Lower lobe of right lung (tissue), 2 donors: Measurements from ENCODE around the gene C1orf210. TPM values are rescaled to one million over a fixed set of nuclear protein-coding genes. Genes with fewer than 3 reads are reported as not detected.
A peak's percentile ranks its signal among the peaks of the same experiment; 100 is the strongest.

Experiments used
- ATAC-seq, 2 donors: fragments of 200-7000 bp; cut with Tn5 transposase; one replicate each; pipeline ENCODE4 v1.9.1; 2020 to 2022; ENCODE audit warnings: mild to moderate bottlenecking in 2 of 2, moderate library complexity in 2 of 2
- DNase-seq: peaks from one replicate; pipeline ENCODE4 v3.0.0-alpha.2; 2020
- H3K27ac ChIP-seq: fragments of 200-600 bp; one replicate; pipeline ENCODE4 v1.8.0; 2022
- H3K27me3 ChIP-seq: fragments of 200-600 bp; one replicate; pipeline ENCODE4 v1.8.0; 2022; ENCODE audit warnings: low read depth
- H3K36me3 ChIP-seq: fragments of 200-600 bp; one replicate; pipeline ENCODE4 v1.8.0; 2022; ENCODE audit warnings: mild to moderate bottlenecking
- H3K4me1 ChIP-seq: fragments of 200-600 bp; one replicate; pipeline ENCODE4 v1.8.0; 2022
- H3K4me3 ChIP-seq: fragments of 200-600 bp; one replicate; pipeline ENCODE4 v1.8.0; 2022; ENCODE audit warnings: mild to moderate bottlenecking
- H3K9me3 ChIP-seq: fragments of 200-600 bp; one replicate; pipeline ENCODE4 v1.8.0; 2022
- CTCF ChIP-seq: fragments of 200-600 bp; IDR thresholded peaks from one replicate; pipeline ENCODE4 v1.8.0; 2022; ENCODE audit warnings: antibody characterized with exemption, mild to moderate bottlenecking
- intact Hi-C: fragments of 100-400 bp; cut with DNase I; formaldehyde crosslinking; loops from one replicate; pipeline ENCODE4 v1.11.0; 2022
- total RNA-seq: library from RNA; stranded (reverse); fragmentation: NEBNext Ultra II Directional; extraction: Animal tissue kit (Norgen Biotek cat#: 25700); gene quantifications from one replicate; pipeline ENCODE4 v1.2.1, GENCODE V29; 2021
- donor health status: DM: no; HTN: yes; CAD: no; lungs with severe emphysema.

Gene C1orf210
- total RNA-seq, 1 donor from 2014 or later = 19.1 TPM

GRCh38 chr1:43305926-43306687 is 20.7 kb upstream of the C1orf210 start:
- peaks cover 52% of the 10 kb centered on the region for H3K4me1 ChIP-seq
- intact Hi-C loops = no loop called here
- peak; percentile 45 for DNase-seq
- TF ChIP-seq CTCF = no peak
- H3K36me3 ChIP-seq = peaks cover 8% of the 10 kb centered on the region
- H3K27ac ChIP-seq = peak overlapping the region; percentile 62
- peak overlapping the region; percentile 19 for H3K4me3 ChIP-seq
- no peaks in the 10 kb centered on the region for H3K27me3 ChIP-seq
- peak; percentile 41 to 54 for ATAC-seq
- no peaks in the 10 kb centered on the region for H3K9me3 ChIP-seq

GRCh38 chr1:43305461-43305860 is 20.1 kb upstream of the C1orf210 start:
- TF ChIP-seq CTCF = no peak
- Histone ChIP-seq H3K27me3 (no peaks in the 10 kb centered on the region), H3K27ac (peak overlapping the region; percentile 62), H3K4me1 (peaks cover 52% of the 10 kb centered on the region), H3K9me3 (no peaks in the 10 kb centered on the region), H3K36me3 (peaks cover 8% of the 10 kb centered on the region), H3K4me3 (peak overlapping the region; percentile 19)
- intact Hi-C loops = no loop called here
- ATAC-seq (no peak), DNase-seq (peak; percentile 11)

GRCh38 chr1:43304771-43305300 is 19.5 kb upstream of the C1orf210 start:
- DNase-seq (peak; percentile 44), ATAC-seq (no peak)
- Histone ChIP-seq H3K4me3 (peak overlapping the region; percentile 53), H3K27me3 (no peaks in the 10 kb centered on the region), H3K4me1 (peaks cover 57% of the 10 kb centered on the region), H3K36me3 (peaks cover 8% of the 10 kb centered on the region), H3K27ac (peak overlapping the region; percentile 58), H3K9me3 (no peaks in the 10 kb centered on the region)
- intact Hi-C loops = no loop called here
- no peak for TF ChIP-seq CTCF

GRCh38 chr1:43304314-43304681 is 18.9 kb upstream of the C1orf210 start:
- DNase-seq = no peak
- peaks cover 8% of the 10 kb centered on the region for H3K36me3 ChIP-seq
- peaks cover 56% of the 10 kb centered on the region for H3K4me1 ChIP-seq
- TF ChIP-seq CTCF = no peak
- H3K27ac ChIP-seq = peak overlapping the region; percentile 58
- no peaks in the 10 kb centered on the region for H3K9me3 ChIP-seq
- intact Hi-C loops = no loop called here
- H3K27me3 ChIP-seq = no peaks in the 10 kb centered on the region
- H3K4me3 ChIP-seq = peak overlapping the region; percentile 53
- ATAC-seq = no peak

GRCh38 chr1:43303471-43304313 is 18.3 kb upstream of the C1orf210 start:
- peak; percentile 21 for DNase-seq
- peak in 1 of 2 donors; percentile 4 for ATAC-seq
- intact Hi-C loops = no loop called here
- Histone ChIP-seq H3K4me1 (peaks cover 51% of the 10 kb centered on the region), H3K4me3 (peak overlapping the region; percentile 53), H3K27ac (peak overlapping the region; percentile 58), H3K27me3 (no peaks in the 10 kb centered on the region), H3K9me3 (no peaks in the 10 kb centered on the region), H3K36me3 (peaks cover 8% of the 10 kb centered on the region)
- TF ChIP-seq CTCF = no peak
